GM19239 (cell line): ENCODE results near the gene LRRC4.

Source experiments
- DNase-seq: peaks from one replicate; pipeline ENCODE4 v3.0.0; 2011; ENCODE audit warnings: low spot score; ENCODE audit not compliant: insufficient read length
- FAIRE-seq: peaks from 2 replicates; lab custom pipeline; 2011; peaks lifted over from hg19 to GRCh38; lab: Jason Lieb, UNC

Gene LRRC4

DNA sequence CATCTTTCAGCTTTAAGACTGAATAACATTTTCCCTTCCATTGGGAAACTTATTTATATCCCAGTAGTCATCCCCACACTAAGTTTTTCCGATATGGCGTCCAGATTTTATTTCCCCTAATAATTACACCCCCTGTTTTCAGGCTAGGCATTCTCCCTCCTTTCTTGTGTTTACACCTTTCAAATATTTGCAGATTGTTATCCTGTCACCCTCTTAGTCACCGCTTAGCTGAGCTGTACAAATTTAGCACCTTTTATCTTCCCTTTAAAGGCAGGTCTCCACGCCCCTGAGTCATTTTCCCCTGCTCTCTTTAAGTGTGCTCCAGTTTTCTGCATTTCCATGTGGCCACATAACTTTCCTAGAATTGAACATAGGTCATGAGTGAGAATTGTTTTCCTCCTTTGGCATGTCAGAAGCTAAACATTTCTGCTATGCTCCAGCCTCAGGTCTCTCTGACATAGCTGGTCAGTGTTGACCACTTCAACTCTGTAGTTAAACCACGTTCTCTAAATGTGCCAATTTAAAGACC, 47.4 kb downstream of the LRRC4 start:
- DNase-seq (no peak), FAIRE-seq (no peak)

DNA sequence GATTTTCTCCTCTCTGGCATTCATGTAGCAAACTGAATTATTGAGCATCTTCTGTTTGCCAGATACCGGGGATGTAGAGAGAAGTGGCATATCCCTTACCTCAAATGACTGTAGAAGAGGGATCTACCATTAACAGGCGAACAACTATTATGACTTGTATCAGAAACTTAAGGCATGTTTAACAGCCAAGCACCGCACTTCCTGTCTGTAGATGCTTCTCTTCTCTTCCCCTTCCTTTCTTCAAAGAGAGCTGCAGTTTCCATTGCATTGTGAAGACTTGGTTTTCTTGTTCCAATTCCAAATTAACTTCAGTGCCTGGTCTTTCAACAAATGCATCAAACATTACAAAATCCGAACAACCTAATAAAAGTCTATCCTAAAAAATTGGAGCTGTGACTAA, 49.3 kb downstream of the LRRC4 start:
- DNase-seq (no peak), FAIRE-seq (no peak)

DNA sequence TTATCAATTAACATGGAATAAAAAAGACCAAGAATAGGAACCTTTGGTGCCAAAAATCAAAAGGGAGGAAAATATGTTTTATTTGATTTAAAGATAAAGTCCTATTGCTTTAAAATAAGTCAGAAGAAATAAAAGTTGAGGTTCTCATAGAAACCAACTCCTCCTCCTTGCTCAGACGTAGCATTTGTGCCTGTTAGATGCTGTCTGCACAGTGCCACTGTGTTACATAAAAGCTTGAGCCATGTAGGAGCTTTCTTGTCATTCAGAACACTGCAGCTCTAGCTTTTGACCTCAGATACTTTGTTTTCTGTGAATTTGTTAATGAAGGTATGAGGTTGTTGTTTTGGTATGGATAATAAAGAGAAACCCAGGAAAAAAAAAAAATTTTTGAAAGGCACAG, 50.3 kb downstream of the LRRC4 start:
- FAIRE-seq (no peak), DNase-seq (no peak)

DNA sequence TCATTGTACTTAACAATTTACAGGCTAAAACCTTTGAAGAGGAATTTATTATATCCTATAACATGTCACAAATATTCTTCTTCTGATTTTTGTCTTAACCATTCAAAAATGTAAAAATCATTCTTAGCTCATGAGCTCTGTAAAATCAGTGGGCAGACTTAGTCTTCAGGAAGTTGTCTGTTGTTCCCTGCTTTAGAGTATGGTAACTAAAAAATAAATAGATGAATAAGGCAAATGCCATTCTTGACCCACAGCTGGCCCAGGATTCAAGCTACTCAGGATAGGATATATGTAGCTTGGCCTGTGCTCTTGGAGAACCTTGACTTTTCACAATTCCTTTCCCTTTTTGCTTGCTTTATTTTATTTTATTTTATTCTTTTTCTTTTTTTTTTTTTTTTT, 51.5 kb downstream of the LRRC4 start:
- DNase-seq (no peak), FAIRE-seq (no peak)

DNA sequence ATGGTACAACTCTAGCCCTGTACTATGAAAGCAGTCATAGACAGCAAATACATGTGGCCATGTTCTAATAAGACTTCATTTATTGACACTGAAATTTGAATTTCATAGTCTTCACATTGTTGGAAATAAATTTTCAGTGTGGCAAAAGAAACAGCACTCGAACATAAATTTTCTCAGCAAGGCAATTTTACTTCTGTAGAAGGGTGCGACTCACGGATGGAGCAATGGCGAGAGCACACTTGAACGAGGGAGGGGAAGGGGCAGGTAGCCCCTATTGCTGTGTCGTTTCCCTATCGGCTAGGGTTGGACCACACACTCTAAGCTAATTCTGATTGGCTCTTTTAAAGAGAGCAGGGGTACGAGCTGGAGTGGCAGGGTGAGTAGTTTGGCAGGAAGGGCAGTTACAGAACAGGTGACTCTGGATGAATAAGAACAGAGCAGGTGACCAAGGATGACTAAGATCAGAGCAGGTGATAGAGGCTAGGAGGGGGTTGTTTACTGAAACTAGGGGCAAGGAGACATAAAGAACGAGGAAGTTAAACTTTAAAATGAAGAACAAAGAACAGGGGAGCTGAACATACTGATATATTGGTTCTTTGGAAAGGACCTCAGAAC, 52.0 kb downstream of the LRRC4 start:
- no peak for FAIRE-seq
- no peak for DNase-seq

DNA sequence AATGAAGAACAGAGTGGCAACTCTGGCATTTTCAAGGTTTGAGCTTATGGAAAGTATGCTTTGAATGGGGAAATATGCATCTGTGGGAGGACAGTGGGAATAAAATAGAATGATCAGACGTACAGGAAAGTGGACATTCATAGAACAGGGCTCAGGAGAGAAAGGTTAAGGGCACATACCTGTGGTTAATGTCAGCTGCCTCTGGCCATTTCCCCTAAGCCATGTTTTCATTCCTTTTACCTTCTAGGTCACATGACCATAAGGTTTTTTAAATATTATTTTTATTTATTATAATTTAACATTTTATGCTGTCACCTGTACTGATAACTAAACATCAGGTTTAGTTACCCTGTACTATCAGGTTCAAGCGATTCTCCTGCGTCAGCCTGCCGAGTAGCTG, 52.8 kb downstream of the LRRC4 start:
- no peak for FAIRE-seq

More for the DNA sequence above, 52.8 kb downstream of the LRRC4 start:
- DNase-seq = no peak
